IMR-90 (cell line): ENCODE data around the gene RELCH. TPM values are rescaled to one million over a fixed set of nuclear protein-coding genes. Genes with fewer than 3 reads are reported as not detected.

ENCODE experiments used
- ATAC-seq: fragments of 200-7000 bp; cut with Tn5 transposase; 2 replicates; pipeline ENCODE4 v1.9.1; 2020; ENCODE audit warnings: low read depth, mild to moderate bottlenecking, moderate library complexity
- BruUV-seq: library from RNA; stranded (reverse); fragments of 400-500 nt; replicated peaks from 2 replicates; lab custom pipeline; 2021; lab: Mats Ljungman, UMichigan
- CTCF ChIA-PET: fragments of 300-600 bp; formaldehyde crosslinking; extraction: SDS; loops from one replicate; lab custom pipeline; 2021; ENCODE audit warnings: antibody characterized with exemption; lab: Yijun Ruan, JAX
- POLR2A ChIA-PET: fragments of 300-600 bp; sonication (Branson Sonifier 250); formaldehyde crosslinking; loops from one replicate; lab custom pipeline; 2022; ENCODE audit warnings: antibody characterized with exemption; ENCODE audit not compliant: unreplicated experiment; lab: Charles Lee
- DNase-seq: peaks from one replicate; pipeline ENCODE4 v3.0.0; 2013
- H2AFZ ChIP-seq: replicated peaks from 2 replicates; pipeline ENCODE3; 2013; ENCODE audit warnings: low read length, mild to moderate bottlenecking; ENCODE audit not compliant: poor library complexity
- H2AK5ac ChIP-seq: 2 replicates; pipeline ENCODE4 v1.6.1; 2013; ENCODE audit warnings: low read depth, low read length, inconsistent platforms
- H2AK9ac ChIP-seq: replicated peaks from 2 replicates; pipeline ENCODE3; 2013; ENCODE audit warnings: mild to moderate bottlenecking, low read depth, low read length, moderate library complexity; ENCODE audit not compliant: poor library complexity
- H2BK120ac ChIP-seq: 2 replicates; pipeline ENCODE4 v1.6.1; 2013; ENCODE audit warnings: low read depth, low read length, inconsistent platforms
- H2BK15ac ChIP-seq: 3 replicates; pipeline ENCODE4 v1.6.1; 2013; ENCODE audit warnings: low read depth, low read length, inconsistent platforms
- H2BK20ac ChIP-seq: 2 replicates; pipeline ENCODE4 v1.6.1; 2013; ENCODE audit warnings: low read depth, mild to moderate bottlenecking, inconsistent platforms, low read length, moderate library complexity
- H2BK5ac ChIP-seq: 2 replicates; pipeline ENCODE4 v1.6.1; 2013; ENCODE audit warnings: mild to moderate bottlenecking, low read depth, low read length, inconsistent platforms; ENCODE audit not compliant: poor library complexity, severe bottlenecking
- H3K14ac ChIP-seq: replicated peaks from 2 replicates; pipeline ENCODE4 v1.6.1; 2013; ENCODE audit warnings: low read depth, low read length, inconsistent platforms
- H3K18ac ChIP-seq: 2 replicates; pipeline ENCODE4 v1.6.1; 2013; ENCODE audit warnings: low read depth, low read length, control low read depth
- H3K23ac ChIP-seq: 2 replicates; pipeline ENCODE4 v1.6.1; 2013; ENCODE audit warnings: low read depth, low read length, inconsistent platforms
- H3K27ac ChIP-seq: 2 replicates; pipeline ENCODE4 v1.5.1; 2013; ENCODE audit warnings: mild to moderate bottlenecking, control low read depth, low read length; ENCODE audit not compliant: insufficient read depth
- H3K27me3 ChIP-seq: 2 replicates; pipeline ENCODE4 v1.6.1; 2013; ENCODE audit warnings: low read length; ENCODE audit not compliant: control insufficient read depth, insufficient read depth
- H3K36me3 ChIP-seq: 2 replicates; pipeline ENCODE4 v1.6.1; 2013; ENCODE audit warnings: low read length, mixed read lengths; ENCODE audit not compliant: control insufficient read depth, insufficient read depth
- H3K4ac ChIP-seq: 2 replicates; pipeline ENCODE4 v1.6.1; 2013; ENCODE audit warnings: low read depth, low read length, inconsistent platforms
- H3K4me1 ChIP-seq: 2 replicates; pipeline ENCODE4 v1.6.1; 2013; ENCODE audit warnings: low read length, mixed read lengths; ENCODE audit not compliant: control insufficient read depth, insufficient read depth
- H3K4me2 ChIP-seq: 2 replicates; pipeline ENCODE4 v1.6.1; 2013; ENCODE audit warnings: low read depth, mild to moderate bottlenecking, control low read depth, low read length, moderate library complexity
- H3K4me3 ChIP-seq: 2 replicates; pipeline ENCODE4 v1.5.1; 2013; ENCODE audit warnings: low read depth, mild to moderate bottlenecking, control low read depth, low read length, moderate library complexity; ENCODE audit not compliant: insufficient read depth
- H3K56ac ChIP-seq: 2 replicates; pipeline ENCODE4 v1.6.1; 2013; ENCODE audit warnings: low read length, inconsistent platforms; ENCODE audit not compliant: insufficient read depth; ENCODE audit errors: extremely low read depth
- H3K79me1 ChIP-seq, 2 experiments: 2 replicates each; pipeline ENCODE4 v1.6.1; 2013; ENCODE audit warnings: low read length in 2 of 2, inconsistent platforms in 1 of 2, low read depth in 1 of 2
- H3K9ac ChIP-seq: 2 replicates; pipeline ENCODE4 v1.6.1; 2013; ENCODE audit warnings: low read depth, low read length, control low read depth
- H3K9me1 ChIP-seq: 2 replicates; pipeline ENCODE4 v1.6.1; 2013; ENCODE audit warnings: low read length, inconsistent platforms; ENCODE audit not compliant: insufficient read depth
- H3K9me3 ChIP-seq: 2 replicates; pipeline ENCODE4 v1.6.1; 2013; ENCODE audit warnings: low read length; ENCODE audit not compliant: control insufficient read depth, insufficient read depth
- H4K20me1 ChIP-seq: 2 replicates; pipeline ENCODE4 v1.6.1; 2013; ENCODE audit warnings: low read length, inconsistent platforms; ENCODE audit not compliant: insufficient read depth
- H4K5ac ChIP-seq: 2 replicates; pipeline ENCODE4 v1.6.1; 2013; ENCODE audit warnings: mild to moderate bottlenecking, low read depth, low read length, control low read depth
- H4K8ac ChIP-seq, 2 experiments: 2 replicates each; pipeline ENCODE4 v1.6.1; 2013; ENCODE audit warnings: low read depth in 2 of 2, low read length in 2 of 2, control low read depth in 1 of 2, inconsistent platforms in 1 of 2
- H4K91ac ChIP-seq: 2 replicates; pipeline ENCODE4 v1.6.1; 2013; ENCODE audit warnings: low read depth, low read length, inconsistent platforms; ENCODE audit not compliant: insufficient read depth
- CHD1 ChIP-seq: IDR thresholded peaks from 2 replicates; pipeline ENCODE4 v1.6.1; 2012; ENCODE audit warnings: low read depth, low read length, improper control_type of control experiment
- WGBS, 2 experiments: methylation state at CpG; one replicate each; pipeline versions ENCODE4 v1.1.5 to v1.1.7; 2013; ENCODE audit warnings: missing lambda C conversion rate in 2 of 2; ENCODE audit not compliant: insufficient read length in 1 of 2; ENCODE audit errors: extremely low coverage in 2 of 2; 5-methylcytosine and 5-hydroxymethylcytosine counted together
- dilution Hi-C: fragments of 300-500 bp; cut with HindIII; formaldehyde crosslinking; loops from one replicate; pipeline ENCODE4 v1.14.3; 2018; ENCODE audit warnings: low sequenced_read_pairs; ENCODE audit not compliant: unreplicated experiment
- in situ Hi-C: fragments of 300-500 bp; cut with MboI; formaldehyde crosslinking; loops from 3 replicates; pipeline ENCODE4 v1.14.3; 2019; ENCODE audit warnings: low sequenced_read_pairs, inconsistent platforms, mixed read lengths
- intact Hi-C: fragments of 100-400 bp; cut with micrococcal nuclease; formaldehyde crosslinking; loops from 2 replicates; pipeline ENCODE4 v1.10.0; 2022
- polyA plus RNA-seq, 3 experiments: library from polyadenylated mRNA; depleted of rRNA; stranded (reverse); fragments of >200 nt; gene quantifications; 2 replicates each; pipeline ENCODE4 v1.2.3, GENCODE V29; 2012; ENCODE audit warnings: low replicate concordance in 1 of 3
- total RNA-seq: library from RNA; depleted of rRNA; stranded (reverse); fragments of >200 nt; gene quantifications from 2 replicates; pipeline ENCODE4 v1.2.3, GENCODE V29; 2012
- TF ChIP-seq, protein P1 (sequence below): conservative IDR thresholded peaks from 2 replicates; pipeline ENCODE4 v1.5.1; 2012; ENCODE audit warnings: mild to moderate bottlenecking, low read depth, low read length, improper control_type of control experiment

The RELCH gene
- total and polyA plus RNA-seq, 2 of the 4 experiments (the other 2 are of a cell fraction): 14.4 to 52.5 TPM

DNA sequence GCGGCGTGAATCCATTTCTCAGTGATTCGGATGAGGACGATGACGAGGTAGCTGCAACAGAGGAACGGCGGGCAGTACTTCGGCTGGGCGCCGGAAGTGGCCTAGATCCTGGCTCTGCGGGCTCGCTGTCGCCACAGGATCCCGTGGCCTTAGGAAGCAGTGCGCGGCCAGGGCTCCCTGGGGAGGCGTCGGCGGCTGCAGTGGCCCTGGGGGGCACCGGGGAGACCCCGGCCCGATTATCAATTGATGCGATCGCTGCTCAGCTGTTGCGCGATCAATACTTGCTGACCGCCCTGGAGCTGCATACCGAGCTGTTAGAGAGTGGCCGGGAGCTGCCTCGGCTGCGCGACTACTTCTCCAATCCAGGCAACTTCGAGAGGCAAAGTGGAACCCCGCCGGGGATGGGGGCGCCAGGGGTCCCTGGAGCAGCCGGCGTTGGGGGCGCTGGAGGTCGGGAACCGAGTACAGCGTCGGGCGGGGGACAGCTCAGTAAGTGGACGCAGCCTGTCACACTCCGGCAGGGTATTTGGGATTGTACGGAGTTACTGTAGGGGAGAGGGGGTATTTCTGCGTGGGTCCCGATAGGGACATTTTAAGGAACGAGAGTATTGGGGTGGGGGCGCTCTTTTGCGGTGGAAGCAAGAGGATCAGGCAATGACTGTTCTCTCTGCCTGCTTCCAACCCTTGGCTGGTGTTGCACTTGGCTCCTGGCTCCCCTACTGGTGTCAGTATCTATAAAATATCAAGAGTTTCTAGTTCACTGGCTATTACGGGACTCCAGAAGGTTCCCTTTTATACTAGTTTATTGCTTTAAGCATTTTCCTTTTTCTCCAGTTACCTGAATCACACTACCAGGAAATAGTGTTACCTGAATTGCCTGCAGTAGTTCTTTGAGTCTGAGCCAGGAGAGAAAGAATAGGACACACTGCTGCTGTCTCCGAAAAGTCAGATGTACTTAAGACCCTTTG is 772 bp downstream of the RELCH start:
- peak overlapping the region; percentile 74 for H3K14ac ChIP-seq
- no peak overlapping the region for H2BK15ac ChIP-seq
- peak overlapping the region; percentile 88; the same call in 1 of the 2 replicates for H3K4ac ChIP-seq
- H3K4me2 ChIP-seq: peak overlapping the region; percentile 88
- in situ Hi-C loops (loop anchor here (5.0 to 25.0 kb wide), 4 partner anchors 59 to 799 kb away; partner anchors contain the start of gene PHLPP1), intact Hi-C loops (loop anchor here (1.0 to 10.0 kb wide), 5 partner anchors 29 to 797 kb away; partner anchors contain the start of genes PHLPP1 and ZCCHC2), dilution Hi-C loops (no loop called here)
- H3K4me1 ChIP-seq: peaks cover 8% of the 10 kb centered on the region; the same call in 1 of the 2 replicates
- peak overlapping the region; percentile 39 for H4K91ac ChIP-seq
- no peak overlapping the region for H2BK120ac ChIP-seq
- ATAC-seq: peak; percentile 1
- H2AFZ ChIP-seq: peak overlapping the region; percentile 97
- H3K36me3 ChIP-seq: no peaks in the 10 kb centered on the region
- no peak overlapping the region for H3K18ac ChIP-seq
- peak overlapping the region; percentile 87 for H3K27ac ChIP-seq
- POLR2A ChIA-PET: no interaction called here
- TF ChIP-seq, protein P1, sequence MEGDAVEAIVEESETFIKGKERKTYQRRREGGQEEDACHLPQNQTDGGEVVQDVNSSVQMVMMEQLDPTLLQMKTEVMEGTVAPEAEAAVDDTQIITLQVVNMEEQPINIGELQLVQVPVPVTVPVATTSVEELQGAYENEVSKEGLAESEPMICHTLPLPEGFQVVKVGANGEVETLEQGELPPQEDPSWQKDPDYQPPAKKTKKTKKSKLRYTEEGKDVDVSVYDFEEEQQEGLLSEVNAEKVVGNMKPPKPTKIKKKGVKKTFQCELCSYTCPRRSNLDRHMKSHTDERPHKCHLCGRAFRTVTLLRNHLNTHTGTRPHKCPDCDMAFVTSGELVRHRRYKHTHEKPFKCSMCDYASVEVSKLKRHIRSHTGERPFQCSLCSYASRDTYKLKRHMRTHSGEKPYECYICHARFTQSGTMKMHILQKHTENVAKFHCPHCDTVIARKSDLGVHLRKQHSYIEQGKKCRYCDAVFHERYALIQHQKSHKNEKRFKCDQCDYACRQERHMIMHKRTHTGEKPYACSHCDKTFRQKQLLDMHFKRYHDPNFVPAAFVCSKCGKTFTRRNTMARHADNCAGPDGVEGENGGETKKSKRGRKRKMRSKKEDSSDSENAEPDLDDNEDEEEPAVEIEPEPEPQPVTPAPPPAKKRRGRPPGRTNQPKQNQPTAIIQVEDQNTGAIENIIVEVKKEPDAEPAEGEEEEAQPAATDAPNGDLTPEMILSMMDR: 0 out of 2 replicates have a peak, but pooled peaks have one; percentile 7
- TF ChIP-seq CHD1: no peak
- peak overlapping the region; percentile 96 for H3K4me3 ChIP-seq
- no TSS peak for BruUV-seq
- H4K8ac ChIP-seq: peak overlapping the region; percentile 85 to 94; a peak in 2 of 4 replicates
- DNase-seq: peak; percentile 21
- peaks cover 11 to 35% of the 10 kb centered on the region in 2 experiments for H3K79me1 ChIP-seq
- peaks cover 20% of the 10 kb centered on the region; the same call in 1 of the 2 replicates for H4K20me1 ChIP-seq
- no peaks in the 10 kb centered on the region; the same call in 1 of the 2 replicates for H3K9me3 ChIP-seq
- peak overlapping the region; percentile 88 for H3K9ac ChIP-seq
- peak overlapping the region; percentile 84 for H2AK9ac ChIP-seq
- peak overlapping the region; percentile 87 for H4K5ac ChIP-seq
- WGBS, 2 experiments: 0% methylated on average over 15 of the region's 54 CpGs; no CpG with 5 or more reads in 1 of the 2 experiments
- peak overlapping the region; percentile 77; the same call in 1 of the 2 replicates for H3K23ac ChIP-seq
- no peaks in the 10 kb centered on the region; the same call in 1 of the 2 replicates for H3K9me1 ChIP-seq
- CTCF ChIA-PET: interaction anchor here (0.6 to 1.2 kb wide), 3 partner anchors 10 to 21 kb away, joined by 3 to 6 read pairs (median 4); no protein-coding TSS in a partner anchor
- peak overlapping the region; percentile 82 for H2BK5ac ChIP-seq
- H2BK20ac ChIP-seq: no peak overlapping the region
- H3K56ac ChIP-seq: no peak overlapping the region
- H3K27me3 ChIP-seq: no peaks in the 10 kb centered on the region
- H2AK5ac ChIP-seq: peak overlapping the region; percentile 80
